CD14-positive monocyte (primary cell): Measurements from ENCODE around the gene IL18R1. TPM values are rescaled to one million over a fixed set of nuclear protein-coding genes. Genes with fewer than 3 reads are reported as not detected.

Experiments used
- DNase-seq, 3 donors: peaks; one replicate each; pipeline ENCODE4 v3.0.0-alpha.2; 2011 to 2022
- H2AFZ ChIP-seq: 2 replicates; pipeline ENCODE4 v1.6.0; 2012; ENCODE audit warnings: mild to moderate bottlenecking, low read depth, low read length, inconsistent platforms; ENCODE audit not compliant: insufficient read depth, poor library complexity, severe bottlenecking
- H3K27ac ChIP-seq, 2 donors: 1 replicate in 1 of 2; 2 replicates in 1 of 2; pipeline ENCODE4 v1.5.1; 2012 to 2013; ENCODE audit warnings: low read length in 2 of 2, control low read depth in 1 of 2, inconsistent platforms in 1 of 2, low read depth in 1 of 2, mild to moderate bottlenecking in 1 of 2
- H3K27me3 ChIP-seq, 2 donors: one replicate each; pipeline versions ENCODE4 v1.6.0 to v1.6.1; 2011 to 2013; ENCODE audit warnings: low read length in 2 of 2; ENCODE audit not compliant: control insufficient read depth in 2 of 2, insufficient read depth in 2 of 2
- H3K36me3 ChIP-seq, 2 donors: replicated peaks in 1 of 2; 1 replicate in 1 of 2; 2 replicates in 1 of 2; pipeline versions ENCODE4 v1.5.1 to v1.6.1; 2012 to 2013; ENCODE audit warnings: low read length in 2 of 2, control low read depth in 1 of 2, inconsistent platforms in 1 of 2, mild to moderate bottlenecking in 1 of 2; ENCODE audit not compliant: insufficient read depth in 2 of 2, control insufficient read depth in 1 of 2
- H3K4me1 ChIP-seq, 2 donors: 1 replicate in 1 of 2; 2 replicates in 1 of 2; pipeline versions ENCODE4 v1.5.1 to v1.6.1; 2012 to 2013; ENCODE audit warnings: low read length in 2 of 2, control low read depth in 1 of 2, inconsistent platforms in 1 of 2, mild to moderate bottlenecking in 1 of 2, moderate library complexity in 1 of 2; ENCODE audit not compliant: insufficient read depth in 2 of 2, control insufficient read depth in 1 of 2
- H3K4me2 ChIP-seq: replicated peaks from 2 replicates; pipeline ENCODE3; 2012; ENCODE audit warnings: low read length, moderate library complexity, mild to moderate bottlenecking; ENCODE audit not compliant: poor library complexity, severe bottlenecking; ENCODE audit errors: extremely low read depth
- H3K4me3 ChIP-seq, 3 experiments: fragments of 200-600 bp in 1 of 3; sonication (generic) in 1 of 3; replicated peaks in 1 of 3; 1 replicate in 2 of 3; 2 replicates in 1 of 3; pipeline ENCODE4 v1.5.1; 2011 to 2013; ENCODE audit warnings: low read length in 3 of 3, mild to moderate bottlenecking in 3 of 3, control low read depth in 2 of 3, low read depth in 2 of 3, inconsistent platforms in 1 of 3, moderate library complexity in 1 of 3
- H3K79me2 ChIP-seq: 2 replicates; pipeline ENCODE4 v1.6.0; 2012; ENCODE audit warnings: mild to moderate bottlenecking, control low read depth, inconsistent platforms, low read length, moderate library complexity; ENCODE audit not compliant: insufficient read depth
- H3K9ac ChIP-seq: 2 replicates; pipeline ENCODE4 v1.6.0; 2017; ENCODE audit warnings: low read length, mild to moderate bottlenecking; ENCODE audit not compliant: insufficient read depth, poor library complexity, severe bottlenecking
- H3K9me3 ChIP-seq, 2 donors: replicated peaks in 1 of 2; 1 replicate in 1 of 2; 2 replicates in 1 of 2; pipeline versions ENCODE4 v1.5.1 to v1.6.1; 2012 to 2013; ENCODE audit warnings: low read length in 2 of 2, control low read depth in 1 of 2; ENCODE audit not compliant: control insufficient read depth in 1 of 2, insufficient read depth in 1 of 2
- H4K20me1 ChIP-seq: 2 replicates; pipeline ENCODE4 v1.6.0; 2012; ENCODE audit warnings: mild to moderate bottlenecking, low read length, control low read depth, moderate library complexity; ENCODE audit not compliant: insufficient read depth
- H3K27ac Mint-ChIP-seq, 7 donors: one replicate each; pipeline ENCODE4 v1.8.0; 2020; ENCODE audit warnings: mild to moderate bottlenecking in 7 of 7, mixed read lengths in 7 of 7, moderate library complexity in 6 of 7, inconsistent platforms in 2 of 7
- H3K27me3 Mint-ChIP-seq, 3 donors: one replicate each; pipeline ENCODE4 v1.8.0; 2021 to 2022; ENCODE audit warnings: low read depth in 3 of 3, mild to moderate bottlenecking in 3 of 3, mixed read lengths in 3 of 3, moderate library complexity in 3 of 3, inconsistent platforms in 1 of 3
- H3K36me3 Mint-ChIP-seq, 2 donors: one replicate each; pipeline ENCODE4 v1.8.0; 2020; ENCODE audit warnings: mixed read lengths in 2 of 2, inconsistent platforms in 1 of 2, mild to moderate bottlenecking in 1 of 2
- H3K4me1 Mint-ChIP-seq: one replicate; pipeline ENCODE4 v1.8.0; 2020; ENCODE audit warnings: mild to moderate bottlenecking, mixed read lengths
- H3K4me3 Mint-ChIP-seq, 2 donors: one replicate each; pipeline ENCODE4 v1.8.0; 2020; ENCODE audit warnings: mild to moderate bottlenecking in 2 of 2, mixed read lengths in 2 of 2, moderate library complexity in 1 of 2
- H3K9me3 Mint-ChIP-seq, 7 donors: one replicate each; pipeline ENCODE4 v1.8.0; 2020 to 2022; ENCODE audit warnings: mixed read lengths in 7 of 7, mild to moderate bottlenecking in 6 of 7, moderate library complexity in 6 of 7, inconsistent platforms in 2 of 7
- WGBS: methylation state at CpG from one replicate; pipeline ENCODE4 v1.1.5; 2013; ENCODE audit warnings: missing lambda C conversion rate; ENCODE audit not compliant: insufficient coverage; 5-methylcytosine and 5-hydroxymethylcytosine counted together
- intact Hi-C, 2 donors: fragments of 100-400 bp; cut with micrococcal nuclease; formaldehyde crosslinking; loops; one replicate each; pipeline versions ENCODE4 v1.15.0 to v1.15.1; 2023
- polyA plus RNA-seq, 3 donors: library from polyadenylated mRNA; depleted of rRNA in 1 of 3; unstranded in 2 of 3; stranded (reverse) in 1 of 3; fragments of 300-500 nt in 2 of 3; fragments of >200 nt in 1 of 3; fragmentation: Illumina TruSeq in 2 of 3; gene quantifications; 1 replicate in 2 of 3; 2 replicates in 1 of 3; pipeline ENCODE4 v1.2.3, GENCODE V29; 2012 to 2021
- TF ChIP-seq, protein P1 (sequence below): fragments of 200-600 bp; IDR thresholded peaks from one replicate; pipeline ENCODE4 v1.8.0; 2022; ENCODE audit warnings: antibody characterized with exemption, mild to moderate bottlenecking

Gene IL18R1
- polyA plus RNA-seq, 3 donors: 0.03 to 0.15 (median 0.11) TPM

DNA sequence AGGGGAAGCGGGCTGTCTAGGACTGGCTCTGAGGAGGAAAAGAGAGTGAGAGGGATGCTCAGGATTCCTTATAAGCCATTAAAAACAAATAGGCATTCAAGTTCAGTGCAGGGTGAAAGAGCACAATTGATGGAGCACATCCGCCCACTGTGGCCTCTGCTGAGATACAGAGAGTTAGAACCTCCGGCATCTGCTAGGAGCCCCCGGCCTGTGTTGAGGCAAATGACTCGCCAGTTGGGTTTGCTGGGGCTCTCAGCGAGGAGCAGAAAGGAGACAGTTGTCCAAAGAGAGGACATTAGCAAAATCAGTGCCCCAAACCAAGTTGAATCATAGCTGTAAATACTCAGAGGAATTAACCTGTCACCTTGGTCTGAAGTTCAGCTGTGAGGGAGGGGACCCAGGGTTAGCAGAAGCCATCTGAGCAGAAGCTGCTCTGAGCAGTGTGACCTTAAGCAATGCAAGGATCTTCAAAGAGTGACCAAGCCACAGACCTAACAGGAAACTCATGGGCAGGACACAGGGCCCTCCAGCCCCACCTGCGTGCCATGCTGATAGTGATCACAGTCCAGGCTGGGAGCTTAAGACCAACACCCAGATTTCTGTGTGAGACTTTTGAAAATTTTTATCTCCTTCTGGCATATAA, 44.0 kb downstream of the IL18R1 start:
- WGBS: 80% methylated on average over 5 of the region's 7 CpGs

DNA sequence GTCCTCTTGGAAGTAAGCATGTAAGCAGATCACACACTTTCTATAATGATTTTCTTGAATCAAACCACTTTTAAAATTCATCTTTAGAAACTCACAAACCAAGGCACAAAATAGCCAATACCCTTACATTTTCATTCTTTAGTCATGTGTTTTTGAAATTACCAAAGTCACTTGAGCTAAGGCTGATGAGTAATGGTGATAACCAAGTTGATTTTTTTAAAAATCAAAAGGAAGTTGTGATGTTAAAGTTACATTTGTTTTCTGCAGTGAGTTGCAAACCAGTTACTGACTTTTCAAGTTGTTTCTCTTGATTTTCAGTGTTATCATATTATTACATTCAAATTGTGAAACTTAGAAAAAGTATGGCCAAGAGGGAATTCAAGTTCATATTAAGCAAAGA, 45.9 kb downstream of the IL18R1 start:
- Histone ChIP-seq H4K20me1 (no peaks in the 10 kb centered on the region), H3K9ac (no peak overlapping the region), H3K4me2 (no peak overlapping the region), H3K4me1 (peaks cover 0 to 4% of the 10 kb centered on the region in 2 donors), H3K9me3 (no peaks in the 10 kb centered on the region), H3K27ac (no peak overlapping the region), H3K79me2 (no peaks in the 10 kb centered on the region), H3K4me3 (no peak overlapping the region), H3K27me3 (no peaks in the 10 kb centered on the region), H3K36me3 (no peaks in the 10 kb centered on the region), H2AFZ (no peak overlapping the region)
- Mint-ChIP-seq H3K4me1 (peaks cover 8% of the 10 kb centered on the region), H3K27ac (no peak overlapping the region), H3K36me3 (no peaks in the 10 kb centered on the region), H3K4me3 (no peak overlapping the region), H3K9me3 (no peaks in the 10 kb centered on the region), H3K27me3 (peaks cover 0 to 1% (median 0%) of the 10 kb centered on the region in 3 donors)
- intact Hi-C loops: no loop called here
- TF ChIP-seq, protein P1, sequence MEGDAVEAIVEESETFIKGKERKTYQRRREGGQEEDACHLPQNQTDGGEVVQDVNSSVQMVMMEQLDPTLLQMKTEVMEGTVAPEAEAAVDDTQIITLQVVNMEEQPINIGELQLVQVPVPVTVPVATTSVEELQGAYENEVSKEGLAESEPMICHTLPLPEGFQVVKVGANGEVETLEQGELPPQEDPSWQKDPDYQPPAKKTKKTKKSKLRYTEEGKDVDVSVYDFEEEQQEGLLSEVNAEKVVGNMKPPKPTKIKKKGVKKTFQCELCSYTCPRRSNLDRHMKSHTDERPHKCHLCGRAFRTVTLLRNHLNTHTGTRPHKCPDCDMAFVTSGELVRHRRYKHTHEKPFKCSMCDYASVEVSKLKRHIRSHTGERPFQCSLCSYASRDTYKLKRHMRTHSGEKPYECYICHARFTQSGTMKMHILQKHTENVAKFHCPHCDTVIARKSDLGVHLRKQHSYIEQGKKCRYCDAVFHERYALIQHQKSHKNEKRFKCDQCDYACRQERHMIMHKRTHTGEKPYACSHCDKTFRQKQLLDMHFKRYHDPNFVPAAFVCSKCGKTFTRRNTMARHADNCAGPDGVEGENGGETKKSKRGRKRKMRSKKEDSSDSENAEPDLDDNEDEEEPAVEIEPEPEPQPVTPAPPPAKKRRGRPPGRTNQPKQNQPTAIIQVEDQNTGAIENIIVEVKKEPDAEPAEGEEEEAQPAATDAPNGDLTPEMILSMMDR: no peak
- DNase-seq: peak in 2 of 3 donors; percentile 5 to 13

More for the DNA sequence above, 44.0 kb downstream of the IL18R1 start:
- H3K36me3 Mint-ChIP-seq: no peaks in the 10 kb centered on the region
- H3K9me3 ChIP-seq: no peaks in the 10 kb centered on the region
- no peak overlapping the region for H3K9ac ChIP-seq
- no peak for DNase-seq
- H3K4me2 ChIP-seq: no peak overlapping the region
- no peaks in the 10 kb centered on the region for H3K36me3 ChIP-seq
- no peaks in the 10 kb centered on the region for H4K20me1 ChIP-seq
- H3K4me1 ChIP-seq: peaks cover 0 to 4% of the 10 kb centered on the region in 2 donors
- no peak overlapping the region for H3K4me3 ChIP-seq
- intact Hi-C loops: no loop called here
- H3K27ac ChIP-seq: no peak overlapping the region
- no peak overlapping the region for H3K4me3 Mint-ChIP-seq
- H3K27me3 Mint-ChIP-seq: peaks cover 0 to 1% (median 0%) of the 10 kb centered on the region in 3 donors
- peaks cover 8% of the 10 kb centered on the region for H3K4me1 Mint-ChIP-seq
- no peaks in the 10 kb centered on the region for H3K27me3 ChIP-seq
- H3K9me3 Mint-ChIP-seq: no peaks in the 10 kb centered on the region
- H2AFZ ChIP-seq: no peak overlapping the region
- no peaks in the 10 kb centered on the region for H3K79me2 ChIP-seq
- TF ChIP-seq, protein P1: no peak
- no peak overlapping the region for H3K27ac Mint-ChIP-seq
